Testis (tissue), 3 donors: ENCODE measurements around the gene FOXO1. TPM values are rescaled to one million over a fixed set of nuclear protein-coding genes. Genes with fewer than 3 reads are reported as not detected.

Experiments used
- DNase-seq: peaks from one replicate; pipeline ENCODE4 v3.0.0-alpha.2; 2019
- H3K27ac ChIP-seq, 2 donors: fragments of 200-600 bp; sonication (generic); one replicate each; pipeline ENCODE4 v1.5.1; 2019
- H3K27me3 ChIP-seq: fragments of 200-600 bp; sonication (generic); one replicate; pipeline ENCODE4 v1.5.1; 2019
- H3K36me3 ChIP-seq: fragments of 200-600 bp; sonication (generic); one replicate; pipeline ENCODE4 v1.5.1; 2017; ENCODE audit warnings: low read depth; ENCODE audit errors: missing control alignments
- H3K4me1 ChIP-seq: fragments of 200-600 bp; sonication (generic); one replicate; pipeline ENCODE4 v1.5.1; 2019
- H3K4me3 ChIP-seq, 2 donors: fragments of 200-600 bp; sonication (generic); one replicate each; pipeline ENCODE4 v1.5.1; 2017 to 2019
- H3K9me3 ChIP-seq: fragments of 200-600 bp; sonication (generic); one replicate; pipeline ENCODE4 v1.5.1; 2017
- CTCF ChIP-seq, 3 experiments: fragments of 450-650 bp in 2 of 3; fragments of 200-600 bp in 1 of 3; sonication (generic) in 1 of 3; IDR thresholded peaks; one replicate each; pipeline ENCODE4 v1.5.1; 2016 to 2019; ENCODE audit warnings: antibody characterized with exemption in 3 of 3, mild to moderate bottlenecking in 2 of 3, moderate library complexity in 1 of 3
- POLR2A ChIP-seq: fragments of 450-650 bp; IDR thresholded peaks from one replicate; pipeline ENCODE4 v1.6.1; 2017; ENCODE audit warnings: antibody characterized with exemption, mild to moderate bottlenecking, moderate library complexity
- WGBS, 2 donors: methylation state at CpG; one replicate each; pipeline ENCODE4 v1.1.5; 2018; 5-methylcytosine and 5-hydroxymethylcytosine counted together
- intact Hi-C: fragments of 100-400 bp; cut with DNase I; formaldehyde crosslinking; loops from one replicate; pipeline ENCODE4 v1.15.1; 2023; ENCODE audit warnings: low total_unique reads
- polyA plus RNA-seq: library from polyadenylated mRNA; stranded (reverse); fragments of 350-450 nt; fragmentation: Illumina TruSeq; extraction: RNeasy Lipid Tissue Mini Kit (QIAGEN cat#74804); gene quantifications from one replicate; pipeline ENCODE4 v1.2.3, GENCODE V29; 2014; ENCODE audit warnings: low read depth, low replicate concordance; ENCODE audit not compliant: insufficient read depth
- total RNA-seq, 2 donors: library from RNA; depleted of rRNA; stranded (reverse); fragments of >200 nt; gene quantifications; one replicate each; pipeline ENCODE4 v1.2.3, GENCODE V29; 2016

The FOXO1 gene
- total and polyA plus RNA-seq, 3 donors from 2014 or later: 19.5 to 58.7 (median 52.2) TPM

GRCh38 chr13:40583738-40584137 is 82.7 kb downstream of the FOXO1 start:
- intact Hi-C loops: no loop called here

GRCh38 chr13:40582531-40582930 is 83.9 kb downstream of the FOXO1 start:
- Histone ChIP-seq H3K4me3 (no peak overlapping the region), H3K36me3 (no peaks in the 10 kb centered on the region), H3K9me3 (no peaks in the 10 kb centered on the region), H3K27ac (no peak overlapping the region), H3K4me1 (peaks cover 19% of the 10 kb centered on the region), H3K27me3 (no peaks in the 10 kb centered on the region)
- WGBS, 2 donors: 96 to 100% methylated on average over 2 of the region's 2 CpGs
- intact Hi-C loops: no loop called here
- no peak for DNase-seq
- no peak for TF ChIP-seq CTCF (IDR thresholded peaks at IDR 0.05)
- TF ChIP-seq POLR2A: no peak

More at GRCh38 chr13:40583738-40584137, 82.7 kb downstream of the FOXO1 start:
- Histone ChIP-seq H3K27me3 (no peaks in the 10 kb centered on the region), H3K9me3 (no peaks in the 10 kb centered on the region), H3K4me3 (no peak overlapping the region), H3K27ac (no peak overlapping the region), H3K36me3 (no peaks in the 10 kb centered on the region), H3K4me1 (peaks cover 20% of the 10 kb centered on the region)
- no peak for DNase-seq
- TF ChIP-seq POLR2A: no peak
- TF ChIP-seq CTCF (IDR thresholded peaks at IDR 0.05): no peak

GRCh38 chr13:40581277-40581579 is 85.2 kb downstream of the FOXO1 start:
- no peak for DNase-seq
- TF ChIP-seq POLR2A (no peak), CTCF (IDR thresholded peaks at IDR 0.05) (no peak)
- H3K4me1 ChIP-seq: peaks cover 7% of the 10 kb centered on the region
- no peak overlapping the region for H3K4me3 ChIP-seq
- H3K36me3 ChIP-seq: no peaks in the 10 kb centered on the region
- intact Hi-C loops: no loop called here
- 82 to 86% methylated on average over 1 of the region's 1 CpG for WGBS, 2 donors
- no peak overlapping the region for H3K27ac ChIP-seq
- H3K27me3 ChIP-seq: no peaks in the 10 kb centered on the region
- H3K9me3 ChIP-seq: no peaks in the 10 kb centered on the region

GRCh38 chr13:40580566-40581276 is 85.7 kb downstream of the FOXO1 start:
- Histone ChIP-seq H3K27me3 (no peaks in the 10 kb centered on the region), H3K4me1 (peaks cover 6% of the 10 kb centered on the region), H3K4me3 (no peak overlapping the region), H3K9me3 (no peaks in the 10 kb centered on the region), H3K27ac (no peak overlapping the region), H3K36me3 (no peaks in the 10 kb centered on the region)
- intact Hi-C loops: no loop called here
- DNase-seq: no peak
- 48 to 77% methylated on average over 7 of the region's 7 CpGs for WGBS, 2 donors
- TF ChIP-seq CTCF (IDR thresholded peaks at IDR 0.05) (no peak), POLR2A (no peak)

GRCh38 chr13:40579535-40579934 is 86.9 kb downstream of the FOXO1 start:
- TF ChIP-seq CTCF (IDR thresholded peaks at IDR 0.05) (no peak), POLR2A (no peak)
- intact Hi-C loops: no loop called here
- Histone ChIP-seq H3K36me3 (no peaks in the 10 kb centered on the region), H3K27me3 (no peaks in the 10 kb centered on the region), H3K4me3 (no peak overlapping the region), H3K4me1 (peaks cover 6% of the 10 kb centered on the region), H3K27ac (no peak overlapping the region), H3K9me3 (no peaks in the 10 kb centered on the region)
- 88 to 92% methylated on average over 2 of the region's 2 CpGs for WGBS, 2 donors
- DNase-seq: no peak
